HG03442 (cell line): ENCODE results near the gene PCMTD2.
"Not testable (repeated sequence)": the region's sequence is repeated elsewhere in the genome, so short reads cannot be mapped to it uniquely, and the experiment has no call there.

ENCODE experiments used
- ATAC-seq: cut with Tn5 transposase; IDR thresholded peaks from one replicate; pipeline ENCODE4 v1.9.1; 2021; ENCODE audit warnings: mild to moderate bottlenecking, moderate library complexity; ENCODE audit not compliant: unreplicated experiment

The PCMTD2 gene

GRCh38 chr20:64223526-64224067 is 32.0 kb upstream of the PCMTD2 start:
- ATAC-seq = no peak

GRCh38 chr20:64224351-64225170 is 31.0 kb upstream of the PCMTD2 start:
- ATAC-seq = no peak

- ATAC-seq = no peak
Measured at GRCh38 chr20:64225171-64225595, 30.4 kb upstream of the PCMTD2 start.

- ATAC-seq = no peak
Measured at GRCh38 chr20:64225828-64226598, 29.5 kb upstream of the PCMTD2 start.

GRCh38 chr20:64226686-64227580 is 28.6 kb upstream of the PCMTD2 start:
- ATAC-seq = no peak

GRCh38 chr20:64228086-64228653 is 27.4 kb upstream of the PCMTD2 start:
- ATAC-seq = no peak

- no peak for ATAC-seq
Measured at GRCh38 chr20:64228751-64229506, 26.6 kb upstream of the PCMTD2 start.

GRCh38 chr20:64229507-64230061 is 26.0 kb upstream of the PCMTD2 start:
- no peak for ATAC-seq

- ATAC-seq = no peak
Measured at GRCh38 chr20:64230461-64231145, 24.9 kb upstream of the PCMTD2 start.

GRCh38 chr20:64231621-64232550 is 23.7 kb upstream of the PCMTD2 start:
- no peak for ATAC-seq

- no peak for ATAC-seq
Measured at GRCh38 chr20:64232794-64233193, 22.8 kb upstream of the PCMTD2 start.

GRCh38 chr20:64233725-64234124 is 21.8 kb upstream of the PCMTD2 start:
- ATAC-seq = no peak

- ATAC-seq = no peak
Measured at GRCh38 chr20:64234291-64234791, 21.2 kb upstream of the PCMTD2 start.

- not testable (repeated sequence) for ATAC-seq
Measured at GRCh38 chr20:64234921-64235565, 20.5 kb upstream of the PCMTD2 start.

GRCh38 chr20:64236137-64237088 is 19.1 kb upstream of the PCMTD2 start:
- no peak for ATAC-seq

GRCh38 chr20:64237316-64237715 is 18.2 kb upstream of the PCMTD2 start:
- ATAC-seq = no peak
